NK-92 (cell line): ENCODE measurements around the gene ASIC5.
"Not testable (repeated sequence)": the region's sequence is repeated elsewhere in the genome, so short reads cannot be mapped to it uniquely, and the experiment has no call there.

Experiments
- DNase-seq: peaks from one replicate; lab custom pipeline; 2025; ENCODE audit not compliant: unreplicated experiment; lab: John Stamatoyannopoulos, UW

The ASIC5 gene

DNA sequence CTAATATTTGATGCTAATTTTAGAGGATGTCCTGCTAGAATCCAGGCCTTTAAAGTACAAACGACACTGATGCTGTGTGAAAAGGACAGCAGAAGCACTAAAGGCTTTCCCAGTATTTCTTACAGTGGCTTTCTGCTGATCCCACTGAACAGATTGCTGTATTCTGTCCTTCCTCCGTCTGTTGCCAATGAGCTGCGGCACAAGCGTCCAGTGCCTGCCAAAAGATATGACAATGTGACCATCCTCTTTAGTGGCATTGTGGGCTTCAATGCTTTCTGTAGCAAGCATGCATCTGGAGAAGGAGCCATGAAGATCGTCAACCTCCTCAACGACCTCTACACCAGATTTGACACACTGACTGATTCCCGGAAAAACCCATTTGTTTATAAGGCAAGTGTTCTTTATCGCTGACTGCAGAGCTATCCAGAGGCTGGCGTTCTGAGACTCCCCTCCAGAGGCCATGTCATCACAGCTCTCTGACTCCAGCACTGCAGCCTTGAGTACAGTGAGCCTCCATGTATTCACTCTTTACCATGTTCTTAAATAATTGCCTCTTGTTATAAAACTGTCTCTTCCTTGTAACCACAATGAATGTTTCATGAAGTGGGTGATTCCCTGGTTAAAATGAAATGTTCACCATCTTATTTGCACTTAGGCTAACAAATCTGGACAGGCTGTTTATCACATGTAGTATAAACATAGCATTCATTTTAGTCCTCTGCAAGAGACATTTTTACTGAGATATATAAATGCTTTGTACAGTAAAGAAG, 63.7 kb downstream of the ASIC5 start:
- no peak for DNase-seq

DNA sequence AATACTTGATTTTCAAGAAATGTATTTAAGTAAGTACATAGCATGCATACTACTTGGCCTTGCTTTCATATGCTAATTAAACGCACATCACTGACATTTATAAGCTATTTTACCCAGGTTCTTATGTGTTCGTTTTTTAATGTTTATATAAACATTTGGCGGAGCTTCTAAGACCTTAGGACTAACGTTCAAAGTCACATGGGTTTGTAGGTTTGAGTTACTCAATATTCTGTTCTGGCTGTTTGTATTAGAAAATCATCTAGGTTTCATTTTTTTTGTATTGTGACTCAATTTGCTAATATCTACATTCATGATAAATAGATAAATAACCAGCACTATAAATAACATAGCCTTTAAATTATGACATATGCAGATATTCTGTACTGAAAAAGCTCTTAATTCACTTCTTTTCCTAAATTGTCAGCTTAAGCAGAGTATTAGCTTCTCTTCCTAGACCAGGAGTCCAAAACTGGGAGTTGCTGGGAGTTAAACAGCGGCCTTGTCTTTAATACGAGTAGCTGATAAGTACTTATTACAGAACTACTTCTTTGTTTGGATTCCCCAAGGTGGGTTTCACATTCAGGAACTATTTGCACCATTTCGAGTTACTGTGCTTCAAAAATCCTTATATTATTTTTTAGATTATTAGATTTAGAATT, 65.3 kb downstream of the ASIC5 start:
- no peak for DNase-seq

- DNase-seq, result no peak
Measured at GRCh38 chr4:155799794-155800123, 66.3 kb downstream of the ASIC5 start.

DNA sequence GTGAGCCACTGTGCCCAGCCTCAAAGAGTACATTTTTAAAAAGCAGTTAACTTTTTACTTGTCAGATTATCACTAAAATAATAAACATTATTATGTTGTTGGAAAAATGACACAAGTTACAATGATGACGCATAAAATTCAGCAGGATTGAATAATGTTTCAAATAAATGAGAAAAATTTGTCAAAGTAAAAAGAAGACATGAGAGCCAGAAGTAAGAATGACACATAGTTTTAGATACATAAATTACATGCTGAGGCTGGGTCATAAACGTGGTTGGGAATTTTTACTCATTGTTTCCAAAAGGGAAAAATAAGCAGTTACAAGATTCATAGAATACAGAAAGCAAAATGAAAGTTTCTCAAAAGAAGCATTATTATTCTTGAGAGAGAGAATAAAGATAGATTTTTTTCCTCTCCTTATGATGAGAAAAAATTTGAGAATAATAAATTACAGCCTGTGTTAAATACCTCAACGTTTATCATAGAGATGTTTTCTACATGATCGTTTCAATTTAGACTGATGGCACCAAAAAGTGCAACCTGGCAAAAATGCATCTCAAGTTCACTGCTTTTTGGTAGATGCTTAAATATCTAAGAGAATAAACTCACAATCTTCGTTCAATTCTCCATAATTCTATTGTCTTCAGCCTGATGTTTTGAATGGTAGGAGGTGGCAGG, 66.8 kb downstream of the ASIC5 start:
- no peak for DNase-seq

GRCh38 chr4:155797581-155797980, 68.5 kb downstream of the ASIC5 start:
- DNase-seq, result not testable (repeated sequence)

DNA sequence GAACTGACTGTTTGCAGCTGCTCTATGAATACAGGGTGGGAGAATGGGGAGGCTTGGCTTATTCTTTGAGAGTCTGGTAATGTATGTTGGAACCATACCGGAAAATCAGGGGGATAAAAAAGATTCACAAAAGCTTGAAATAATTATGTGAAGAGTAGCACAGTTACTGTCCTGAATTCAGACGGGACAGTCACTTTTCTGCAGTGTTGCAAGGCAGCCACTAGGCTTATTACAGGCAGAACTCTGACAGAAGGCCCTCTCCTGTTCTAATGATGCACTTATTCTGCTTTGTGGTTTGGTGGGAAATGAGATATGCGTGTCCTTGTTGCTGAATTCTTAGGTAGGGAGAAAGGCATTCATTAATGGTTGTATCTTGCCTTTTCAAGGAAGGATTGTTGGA, 70.1 kb downstream of the ASIC5 start:
- no peak for DNase-seq

DNA sequence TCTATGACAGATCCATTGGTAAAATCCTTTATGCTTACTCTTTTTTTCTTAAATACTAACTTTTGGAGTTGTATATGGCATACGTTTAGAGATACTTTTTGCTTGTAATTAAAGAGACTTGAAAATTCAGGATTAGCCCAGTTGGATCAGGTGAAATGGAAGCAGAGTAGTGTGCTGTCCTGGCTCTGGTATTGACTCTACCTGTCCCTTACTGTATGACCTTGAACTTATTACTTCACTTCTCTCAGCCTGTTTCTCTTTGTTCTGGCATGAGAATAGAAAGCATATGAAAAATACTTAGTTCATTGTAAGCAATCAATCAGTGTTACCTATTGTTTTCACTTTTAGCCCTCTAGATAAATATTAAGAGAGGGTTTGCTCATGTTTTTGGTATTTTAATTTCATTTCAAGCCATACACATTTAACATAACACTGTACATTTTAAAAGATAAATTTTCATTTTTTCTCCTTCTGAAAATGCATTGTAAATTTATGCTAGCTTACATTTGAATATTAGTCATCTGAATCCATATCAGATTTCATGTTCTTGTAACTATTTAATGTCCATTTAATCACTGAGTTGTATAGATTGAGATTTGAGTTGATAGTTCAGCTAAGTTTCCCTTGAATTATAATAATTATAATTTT, 71.4 kb downstream of the ASIC5 start:
- DNase-seq, result no peak

- DNase-seq, result no peak
Measured at GRCh38 chr4:155789982-155790381, 76.1 kb downstream of the ASIC5 start.

DNA sequence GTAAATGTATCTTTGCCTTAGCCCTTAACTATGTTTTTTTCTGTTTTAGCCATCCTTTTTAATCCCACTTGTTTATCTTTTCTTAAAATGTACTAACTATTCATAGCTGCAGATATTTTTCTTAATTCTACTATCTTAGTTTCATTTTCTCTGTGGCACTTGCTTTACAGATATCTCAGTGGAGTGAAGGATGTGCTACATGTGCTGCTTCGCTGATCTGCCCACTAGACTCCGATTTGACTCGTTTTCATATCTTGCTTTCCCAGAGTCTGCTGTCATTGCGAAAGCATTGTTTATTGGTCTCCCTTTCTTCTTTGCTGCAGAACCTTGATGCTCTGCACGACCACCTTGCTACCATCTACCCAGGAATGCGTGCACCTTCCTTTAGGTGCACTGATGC, 76.7 kb downstream of the ASIC5 start:
- DNase-seq, result no peak

DNA sequence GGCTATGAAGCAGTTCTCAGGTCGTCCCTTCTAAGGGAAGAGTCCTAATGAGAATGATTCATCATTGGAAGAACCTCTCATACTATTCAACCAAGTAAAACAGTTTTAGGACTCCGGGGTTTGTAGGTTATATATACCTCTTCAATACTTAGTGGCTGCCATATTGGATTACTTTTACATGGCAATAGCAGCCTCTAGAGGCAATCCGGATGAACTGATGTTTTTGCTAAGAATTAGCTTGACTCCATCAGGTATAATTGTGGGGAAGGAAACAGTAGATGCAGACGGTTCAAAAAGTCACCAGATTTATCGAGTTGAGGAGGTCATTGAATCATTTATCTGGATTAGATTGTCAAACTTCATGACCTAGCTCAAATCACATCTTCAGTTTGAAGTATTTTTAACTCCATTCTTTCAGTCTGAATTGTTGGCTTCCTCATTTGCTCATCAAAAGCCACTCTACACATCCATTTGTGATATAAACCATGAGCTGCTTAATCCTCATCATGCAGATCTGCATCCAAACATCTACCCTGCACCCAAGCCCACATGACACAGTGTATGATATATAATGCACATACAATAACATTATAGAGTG, 78.9 kb downstream of the ASIC5 start:
- DNase-seq, result no peak

- DNase-seq, result no peak
Measured at GRCh38 chr4:155785828-155786227, 80.2 kb downstream of the ASIC5 start.

DNA sequence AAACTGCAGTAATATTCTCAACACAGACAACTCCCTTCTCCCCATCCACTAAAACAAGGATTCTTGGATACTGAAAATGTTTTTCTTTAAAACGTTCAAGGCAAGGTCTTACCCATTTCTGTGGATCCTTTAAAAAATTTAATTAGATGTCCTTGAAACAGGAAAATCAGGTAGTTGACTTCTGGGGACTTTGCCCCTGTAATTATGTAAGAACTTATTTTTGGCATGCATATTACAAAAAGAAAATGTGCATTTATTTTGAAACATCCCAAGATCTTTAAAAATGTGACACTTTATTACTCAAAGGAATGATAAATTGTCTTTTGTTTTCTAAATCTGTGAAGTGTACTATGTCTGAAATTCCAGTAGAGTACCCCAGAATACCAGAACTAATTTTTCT, 81.4 kb downstream of the ASIC5 start:
- DNase-seq, result no peak

DNA sequence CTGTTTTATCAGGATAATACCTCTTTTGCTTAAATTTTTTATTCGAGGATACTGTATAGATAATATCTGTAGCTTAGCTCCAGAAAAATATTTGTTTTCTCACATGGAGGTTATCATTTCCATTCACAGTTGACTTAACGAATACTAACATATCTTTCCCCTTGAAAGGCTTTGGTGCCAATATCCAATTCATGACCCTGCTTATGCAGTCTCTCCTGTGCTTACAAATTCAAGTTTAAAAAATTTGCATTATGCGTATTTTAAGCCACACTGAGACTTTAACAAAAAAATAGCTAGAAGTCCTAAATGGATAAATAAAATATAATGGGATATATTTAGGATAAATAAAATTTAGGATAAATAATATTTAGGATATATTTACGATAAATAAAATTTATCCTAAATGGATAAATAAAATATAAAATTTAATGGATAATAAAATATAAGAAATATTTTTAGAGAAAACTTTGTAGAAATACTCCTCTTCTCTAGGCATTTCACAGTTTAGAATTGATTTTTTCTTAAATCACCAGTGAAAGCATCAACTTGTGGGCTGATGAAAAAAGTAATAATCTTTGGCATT, 84.7 kb downstream of the ASIC5 start:
- no peak for DNase-seq

DNA sequence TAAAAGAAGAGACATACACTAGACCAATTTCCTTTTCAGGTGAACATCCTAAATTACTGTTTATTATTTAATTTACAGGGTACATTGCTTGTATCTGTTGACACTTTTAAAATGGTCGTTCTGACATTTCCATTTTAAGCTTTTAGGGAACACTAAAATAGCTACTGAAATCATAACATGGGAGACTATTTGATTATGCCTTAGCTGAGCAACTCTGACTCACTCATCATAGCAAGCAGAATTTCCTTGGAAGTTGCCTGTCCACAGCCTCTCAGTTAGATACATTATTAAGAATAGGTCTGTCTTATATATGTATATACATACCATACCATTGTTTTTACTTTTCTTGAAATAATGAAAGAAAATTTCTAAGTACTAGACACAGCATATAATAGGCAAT, 85.3 kb downstream of the ASIC5 start:
- DNase-seq, result no peak
